ENCODE results near the gene SAFB.

SAFB gene

DNA sequence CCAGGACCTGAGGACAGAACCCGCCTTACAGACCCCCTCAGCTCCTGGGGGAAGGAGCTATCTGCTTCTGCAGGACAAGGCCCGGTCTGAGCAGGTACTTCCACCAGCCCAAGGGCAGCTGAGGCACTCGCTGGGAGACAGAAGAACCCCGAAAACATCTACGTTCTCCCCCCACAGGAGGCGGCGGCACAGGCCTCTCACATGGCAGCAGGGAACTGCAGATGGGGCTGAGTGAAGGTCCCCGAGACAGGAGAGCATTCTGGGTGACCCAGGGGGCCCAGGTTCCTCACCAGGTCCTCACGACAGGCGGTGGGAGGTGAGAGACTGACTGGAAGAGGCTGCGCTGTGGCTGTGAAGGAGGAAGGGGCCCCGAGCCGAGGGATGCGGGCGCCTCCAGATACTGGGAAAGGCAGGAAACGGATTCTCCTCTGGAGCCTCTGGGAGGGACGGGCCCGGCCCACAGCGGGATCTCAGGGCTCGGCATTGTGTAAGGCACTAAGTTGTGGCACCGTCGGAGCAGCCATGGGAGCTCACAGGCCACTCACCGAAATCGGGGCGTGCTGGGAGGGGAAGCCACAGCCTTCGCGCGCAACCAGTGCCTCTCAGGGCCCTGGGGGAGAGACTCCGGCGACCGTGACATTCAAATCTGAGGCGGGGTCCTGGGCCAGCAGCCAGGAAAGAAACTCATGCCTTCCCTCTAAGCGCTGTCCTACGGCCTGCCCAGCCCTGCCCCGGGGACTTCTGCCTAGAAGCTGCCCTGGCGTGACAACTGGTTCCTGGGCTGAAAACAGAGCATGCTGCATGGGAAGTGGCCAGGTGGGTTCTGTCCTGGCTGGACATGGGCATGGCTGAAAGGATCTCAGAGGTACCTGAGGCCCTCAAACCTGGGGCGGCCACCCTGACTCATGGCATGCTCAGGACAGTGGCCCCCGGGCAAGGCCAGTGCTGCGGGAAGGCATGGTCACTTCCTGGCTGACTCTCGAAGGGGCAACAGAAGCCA is 81.2 kb downstream of the SAFB start:
- no peak for DNase-seq

GRCh38 chr19:5705552-5705951 is 82.7 kb downstream of the SAFB start:
- DNase-seq: no peak

DNA sequence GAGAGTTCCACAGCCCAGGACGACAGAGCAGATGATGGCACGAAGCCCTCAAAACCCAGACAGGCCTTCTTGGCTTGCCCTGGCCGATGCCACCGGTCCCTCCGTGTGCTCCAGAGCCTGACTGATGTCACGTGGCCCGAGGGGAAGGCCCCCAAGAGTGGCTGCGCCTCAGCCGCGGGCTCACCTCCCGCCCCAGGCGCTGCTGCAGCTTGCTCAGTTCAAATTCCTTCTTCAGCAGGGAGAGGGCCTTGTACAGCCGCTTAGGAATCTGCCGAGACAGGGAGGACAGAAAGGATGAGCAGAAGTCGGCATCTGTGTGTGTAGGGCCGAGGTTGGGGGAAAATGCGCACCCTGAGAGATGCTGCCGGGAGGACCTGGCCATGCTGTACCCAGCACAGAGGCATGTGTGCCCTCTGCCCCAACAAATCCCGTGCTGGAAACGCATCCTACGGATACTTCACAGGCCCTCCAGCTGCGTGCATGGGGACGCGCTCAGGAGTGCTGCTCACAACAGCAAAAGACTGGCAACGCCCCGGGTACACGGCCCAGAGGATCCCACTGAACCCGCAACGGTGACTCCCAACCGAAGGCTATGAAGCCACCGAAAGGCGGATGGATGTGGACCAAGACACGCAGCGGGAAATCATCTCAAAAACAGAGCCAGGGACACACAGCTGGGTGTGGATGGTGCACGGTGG is 84.1 kb downstream of the SAFB start:
- no peak for DNase-seq

- DNase-seq: no peak
Measured at GRCh38 chr19:5707576-5708575, 85.0 kb downstream of the SAFB start.

DNA sequence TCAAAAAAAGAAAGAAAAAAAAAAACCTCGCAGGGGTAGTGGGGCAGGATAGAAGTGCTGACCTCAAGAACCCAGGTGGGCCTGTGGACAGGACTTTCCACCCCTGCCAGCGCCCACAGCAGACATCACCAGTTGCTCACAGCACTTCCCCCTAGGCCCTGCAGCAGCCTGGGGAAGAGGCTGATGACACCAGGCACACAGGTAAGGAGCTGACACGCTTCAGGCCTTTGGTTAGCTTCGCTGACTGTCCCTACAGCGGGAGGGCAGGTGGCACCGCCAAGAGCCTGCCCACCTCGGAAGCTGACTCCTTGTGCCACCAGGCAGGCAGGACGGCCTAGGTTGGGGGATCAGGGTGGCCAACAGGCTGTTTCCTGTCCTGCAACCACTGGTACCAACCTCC is 88.1 kb downstream of the SAFB start:
- no peak for DNase-seq

DNA sequence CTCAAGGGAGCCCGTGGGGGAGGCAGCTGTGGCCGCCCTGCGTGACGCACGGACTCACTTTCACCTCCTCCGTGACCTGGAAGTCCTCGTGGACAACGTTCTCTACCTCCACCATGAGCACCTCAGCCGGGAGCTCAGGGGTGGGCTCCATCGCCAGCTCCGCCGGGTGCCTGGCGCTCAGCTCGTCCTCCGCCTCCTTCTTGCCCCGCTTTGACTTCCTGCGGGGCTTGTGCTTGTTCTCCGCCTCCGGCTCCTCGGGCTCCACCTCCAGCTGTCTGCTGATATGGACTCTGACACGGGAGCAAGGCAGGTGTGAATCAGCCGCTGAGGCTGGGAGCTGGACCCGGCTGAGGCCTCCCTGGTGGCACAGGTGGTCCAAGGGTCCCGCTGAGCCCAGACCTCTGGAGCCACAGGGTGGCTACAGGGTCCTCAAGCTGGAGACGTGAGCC is 88.9 kb downstream of the SAFB start:
- no peak for DNase-seq

DNA sequence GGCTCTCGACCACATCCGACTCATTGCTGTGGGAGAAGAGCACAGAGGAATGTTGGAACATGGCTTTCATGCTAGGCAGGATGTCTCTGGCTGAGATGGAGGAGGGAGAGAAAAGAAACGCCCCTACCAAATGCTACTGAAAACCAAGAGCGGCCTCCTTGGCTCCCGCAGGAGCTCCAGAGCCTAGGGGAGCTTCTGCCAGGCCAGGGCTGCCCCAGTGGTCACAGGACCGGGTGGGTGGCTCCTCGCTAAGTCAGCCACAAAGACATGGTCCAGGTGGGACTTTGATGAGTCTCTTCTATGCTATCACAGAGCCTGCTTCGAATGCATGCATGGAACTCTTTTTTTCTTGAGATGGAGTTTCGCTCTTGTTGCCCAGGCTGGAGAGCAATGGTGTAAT is 90.3 kb downstream of the SAFB start:
- DNase-seq: no peak

DNA sequence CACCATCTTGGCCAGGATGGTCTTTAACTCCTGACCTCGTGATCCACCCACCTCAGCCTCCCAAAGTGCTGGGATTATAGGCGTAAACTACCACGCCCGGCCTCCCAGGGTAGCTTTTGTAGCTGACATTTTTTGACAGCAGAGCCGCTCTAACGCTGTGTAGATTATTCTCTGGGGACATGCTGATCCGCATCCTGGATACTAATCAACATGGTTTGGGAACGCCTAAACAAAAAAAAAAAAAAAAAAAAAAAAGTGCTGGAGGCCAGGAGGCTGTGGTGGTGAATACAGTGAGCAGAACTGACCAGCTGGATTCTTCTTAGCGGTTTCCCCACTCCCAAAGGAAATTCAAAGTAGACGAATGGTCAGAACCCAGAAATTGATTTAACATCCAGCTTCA is 91.9 kb downstream of the SAFB start:
- DNase-seq: no peak

- DNase-seq: no peak
Measured at GRCh38 chr19:5717215-5717935, 94.5 kb downstream of the SAFB start.
